NCI-H146 treated with DMSO at 0.1 percent for 48 hours (cell line): ENCODE results near the gene CCNY.

Experiments
- DNase-seq: peaks from one replicate; lab custom pipeline; 2025; ENCODE audit not compliant: unreplicated experiment; lab: John Stamatoyannopoulos, UW

CCNY gene

DNA sequence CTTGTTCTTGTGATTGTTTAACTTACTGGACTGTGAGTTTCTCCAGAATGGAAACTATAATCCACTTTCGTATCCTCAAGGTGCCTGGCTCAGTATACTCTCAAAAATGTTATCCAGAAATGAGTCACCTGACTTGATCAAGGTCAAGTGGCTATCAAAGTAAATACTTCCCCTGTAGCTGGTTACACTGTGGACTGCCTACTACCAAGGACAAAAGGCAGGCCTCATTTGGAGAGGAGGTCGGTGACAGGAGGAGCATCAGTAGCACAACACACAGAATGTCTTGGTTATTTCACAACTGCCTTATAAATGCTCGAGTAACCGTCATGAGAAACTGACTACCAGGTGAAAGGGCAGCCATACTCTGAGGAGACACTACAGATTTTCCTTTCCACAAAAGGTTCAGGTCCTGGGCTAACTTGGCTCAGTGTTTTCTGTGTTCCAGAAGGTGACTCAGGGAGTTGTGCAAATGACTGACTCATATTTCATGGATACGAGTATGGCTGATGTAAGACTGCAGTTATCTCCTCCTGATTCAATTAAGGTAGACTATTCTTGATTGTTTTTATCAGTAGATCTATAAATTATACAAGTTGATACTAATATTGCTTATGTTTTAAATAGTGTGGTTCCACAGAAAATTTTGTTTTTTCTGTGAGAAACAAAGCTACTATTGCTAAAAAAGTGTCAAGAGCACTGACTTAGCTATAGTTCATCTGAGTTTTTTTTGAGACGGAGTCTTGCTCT is 4.2 kb upstream of the CCNY start:
- no peak for DNase-seq

DNA sequence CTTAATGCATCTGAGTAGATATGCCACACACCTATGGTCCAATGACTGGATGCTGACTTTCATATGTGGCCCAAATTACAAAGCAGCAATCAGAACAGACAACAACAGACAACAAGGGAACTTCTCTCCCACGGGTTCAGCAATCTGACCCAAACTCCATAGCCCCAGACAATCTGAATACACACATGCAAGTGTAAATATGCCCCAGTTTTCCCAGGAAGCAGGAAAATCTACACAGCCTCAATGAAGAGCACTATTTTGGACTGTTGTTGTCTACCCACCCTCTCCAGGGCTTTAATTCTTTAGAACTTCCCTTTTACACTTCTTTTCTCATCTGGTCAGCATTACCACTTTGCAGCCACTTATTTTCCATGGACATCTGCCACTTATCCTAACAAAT is 2.0 kb upstream of the CCNY start:
- DNase-seq, result no peak

DNA sequence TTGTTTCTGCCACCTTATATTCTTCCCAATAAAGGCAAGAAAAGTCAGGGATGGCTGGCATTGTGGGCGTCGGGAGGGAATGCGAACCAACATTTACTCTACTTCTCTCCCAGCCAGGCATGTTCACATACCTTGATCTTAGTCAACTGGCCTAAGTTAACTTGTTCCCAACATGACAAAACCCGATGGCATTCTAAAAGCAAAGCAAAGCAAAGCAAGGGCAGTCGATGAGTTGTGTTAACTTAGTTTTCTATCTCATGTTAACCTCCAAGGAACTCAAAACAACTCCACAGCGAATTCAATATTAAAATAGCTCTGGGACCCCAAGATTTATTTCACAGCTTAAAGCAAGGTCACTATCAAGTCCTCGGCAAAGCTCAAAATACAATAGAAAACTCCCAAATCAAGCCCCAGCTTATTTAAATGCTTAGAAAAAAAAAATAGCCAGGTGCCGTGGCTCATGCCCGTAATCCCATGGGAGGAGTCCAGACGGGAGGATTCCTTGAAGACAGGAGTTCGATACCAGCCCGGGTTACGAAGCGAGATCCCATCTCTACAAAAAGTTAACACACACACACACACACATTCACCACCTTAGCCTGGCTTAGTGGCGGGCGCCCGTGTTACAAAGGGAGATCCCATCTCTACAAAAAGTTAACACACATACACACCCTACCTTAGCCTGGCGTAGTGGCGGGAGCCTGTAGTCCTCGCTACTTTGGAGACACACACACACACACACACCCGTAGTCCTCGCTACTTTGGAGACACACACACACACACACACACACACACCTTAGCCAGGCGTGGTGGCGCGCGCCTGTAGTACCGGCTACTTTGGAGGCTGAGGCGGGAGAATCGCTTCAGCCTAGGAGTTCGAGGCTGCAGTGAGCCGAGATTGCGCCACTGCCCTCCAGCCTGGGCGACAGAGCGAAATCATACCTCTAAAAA is 901 bp upstream of the CCNY start:
- DNase-seq, result no peak

DNA sequence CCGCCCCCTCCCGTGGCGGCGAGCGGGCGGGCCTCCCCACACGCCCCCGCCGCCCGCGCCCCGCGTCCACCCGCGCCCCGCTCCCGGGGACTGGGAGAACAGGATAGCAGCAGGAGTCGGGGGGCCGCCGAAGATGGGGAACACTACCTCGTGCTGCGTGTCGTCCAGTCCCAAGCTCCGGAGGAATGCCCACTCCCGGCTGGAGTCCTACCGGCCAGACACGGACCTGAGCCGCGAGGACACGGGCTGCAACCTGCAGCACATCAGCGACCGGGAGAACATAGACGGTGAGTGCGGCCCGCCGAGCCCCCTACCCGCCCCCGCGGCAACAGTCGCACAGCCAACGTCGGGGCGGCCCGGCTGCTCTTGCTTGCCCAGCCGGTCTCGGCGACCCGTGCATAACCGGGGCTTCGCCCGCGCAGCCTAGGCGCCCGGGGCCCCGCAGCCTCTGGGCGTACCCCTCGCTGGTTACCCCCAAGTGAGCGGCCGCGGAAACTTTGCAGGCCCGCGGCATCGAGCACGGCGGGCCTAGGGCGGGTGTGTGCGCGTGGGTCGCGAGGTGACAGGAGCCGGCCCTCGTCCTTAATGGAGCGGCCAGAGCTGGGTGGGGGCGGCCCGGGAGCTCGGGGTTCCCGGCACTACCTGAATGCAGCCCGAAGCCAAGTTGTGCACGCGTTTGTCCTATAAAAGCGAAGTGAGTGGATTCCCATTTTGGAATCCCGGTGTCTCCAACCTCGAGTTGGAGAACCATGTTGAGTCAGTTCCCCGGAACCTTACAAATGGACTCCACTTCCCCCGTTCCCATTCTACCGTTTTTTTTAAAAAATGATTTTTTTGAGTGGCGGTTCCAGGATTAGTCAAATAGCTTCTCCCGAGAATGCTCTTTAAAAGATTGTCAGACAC is 863 bp downstream of the CCNY start:
- peak; percentile 10 for DNase-seq

DNA sequence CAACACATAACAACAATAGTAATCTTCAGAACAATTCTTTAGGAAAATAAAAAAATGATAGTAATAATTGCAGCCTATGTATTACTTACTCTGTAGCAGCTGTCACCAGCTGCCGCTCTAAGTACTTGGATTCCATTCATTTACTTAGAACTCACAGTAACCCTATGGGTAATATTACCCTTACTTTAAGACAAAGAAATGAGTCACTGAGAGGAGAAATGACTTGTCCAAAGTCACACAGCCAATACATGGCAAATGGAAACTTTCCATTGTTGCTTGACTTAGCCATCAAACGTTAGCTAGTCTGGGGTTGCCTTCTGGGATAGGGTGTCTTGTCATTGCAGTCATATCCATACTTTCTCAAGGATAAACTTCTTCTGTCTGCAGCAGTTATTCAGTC is 3.6 kb downstream of the CCNY start:
- DNase-seq, result no peak

DNA sequence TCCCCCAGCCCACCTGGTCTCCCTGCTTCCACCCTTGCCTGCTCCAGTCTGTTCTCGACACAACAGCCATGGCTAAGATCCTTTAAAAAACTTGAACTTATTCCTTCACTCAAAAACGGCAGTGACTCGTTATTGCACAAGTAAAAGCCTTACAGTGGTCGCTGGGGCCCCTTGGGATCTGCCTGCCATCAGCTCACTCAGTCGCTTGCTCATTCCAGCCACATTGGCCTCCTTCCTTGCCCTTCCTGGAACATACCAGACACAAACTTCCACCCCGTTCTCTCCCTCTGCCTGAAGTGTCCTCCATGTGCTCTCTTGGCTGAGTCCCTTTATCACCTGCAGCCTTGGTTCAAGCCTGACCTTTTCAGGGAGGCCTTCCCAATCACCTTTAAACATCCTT is 4.7 kb downstream of the CCNY start:
- no peak for DNase-seq

DNA sequence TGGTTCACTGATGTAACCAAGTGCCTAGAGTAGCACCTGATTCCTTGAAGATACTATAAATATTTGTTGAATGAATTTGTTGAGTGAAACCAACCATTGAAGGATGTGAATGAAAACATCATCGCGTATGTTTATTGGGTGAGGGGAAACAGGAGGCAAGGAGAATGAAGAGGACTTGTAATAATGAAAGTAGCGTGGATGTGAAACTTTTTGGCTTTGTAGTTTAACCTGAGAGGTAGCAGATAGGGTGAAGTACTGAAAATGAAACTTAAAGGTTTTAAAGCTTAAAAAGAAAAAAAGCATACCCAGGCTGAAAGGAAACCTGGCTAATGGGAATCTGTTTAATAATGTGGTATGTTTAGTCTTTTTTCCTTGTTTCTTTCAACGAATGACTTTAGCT is 5.2 kb downstream of the CCNY start:
- no peak for DNase-seq

DNA sequence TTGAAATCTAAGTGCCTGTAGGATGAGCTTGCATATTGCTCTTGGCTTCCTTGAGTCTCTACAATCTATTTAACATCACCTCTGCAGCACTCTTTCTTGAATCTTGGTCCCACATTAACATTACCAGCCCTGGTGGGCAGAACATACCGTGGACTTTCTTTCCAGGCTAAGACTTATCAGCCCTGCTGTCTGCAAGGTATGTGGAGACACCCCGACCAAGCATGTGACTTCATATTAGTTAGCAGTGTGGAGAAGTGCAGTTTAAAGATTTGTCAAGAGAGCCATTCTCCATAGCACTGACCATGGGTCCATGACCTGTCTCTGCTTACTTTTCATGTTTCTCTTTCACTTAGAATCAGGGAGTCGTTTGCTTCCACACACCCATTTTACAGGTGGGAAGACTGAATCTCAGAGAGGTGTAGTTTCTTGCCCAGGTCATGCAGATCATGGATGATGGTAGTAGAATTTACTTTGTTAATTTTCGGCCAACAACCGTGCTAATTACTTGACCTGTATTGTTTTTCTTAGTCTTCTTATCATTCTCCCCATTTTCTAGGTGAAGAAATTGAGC is 6.0 kb downstream of the CCNY start:
- DNase-seq, result no peak

DNA sequence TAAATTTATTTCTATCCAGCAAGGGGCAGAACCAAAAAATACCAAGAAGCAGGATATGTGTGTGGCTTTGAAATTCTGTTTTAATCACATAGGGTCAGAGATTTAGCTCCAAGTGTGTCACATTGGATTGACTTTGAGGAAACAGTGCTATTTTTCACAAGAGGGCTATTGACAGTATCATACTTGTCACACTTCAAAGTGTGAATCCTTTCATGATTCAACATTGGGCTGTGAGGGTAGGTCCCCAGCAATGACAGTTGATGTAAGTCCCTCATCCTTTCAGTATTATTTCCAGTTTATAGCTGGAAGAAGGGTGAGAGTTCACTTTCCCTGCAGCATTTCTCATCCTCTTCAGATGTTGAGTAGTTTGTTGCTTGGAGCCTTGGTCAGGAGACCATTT is 7.4 kb downstream of the CCNY start:
- no peak for DNase-seq

DNA sequence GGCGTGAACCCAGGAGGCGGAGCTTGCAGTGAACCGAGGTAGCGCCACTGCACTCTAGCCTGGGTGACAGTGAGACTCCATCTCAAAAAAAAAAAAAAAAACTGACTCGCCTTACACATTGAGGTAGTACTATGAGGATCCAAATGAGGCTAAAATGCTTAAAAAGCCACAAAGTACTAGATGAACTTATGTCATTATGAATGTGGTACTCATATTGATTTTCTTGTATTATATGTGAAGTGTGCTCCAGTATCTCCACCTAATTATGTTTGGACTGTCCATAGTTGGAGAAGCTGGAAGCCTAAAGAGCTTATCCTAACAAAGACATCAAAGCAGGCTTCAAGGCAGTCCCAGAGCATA is 9.1 kb downstream of the CCNY start:
- no peak for DNase-seq

DNA sequence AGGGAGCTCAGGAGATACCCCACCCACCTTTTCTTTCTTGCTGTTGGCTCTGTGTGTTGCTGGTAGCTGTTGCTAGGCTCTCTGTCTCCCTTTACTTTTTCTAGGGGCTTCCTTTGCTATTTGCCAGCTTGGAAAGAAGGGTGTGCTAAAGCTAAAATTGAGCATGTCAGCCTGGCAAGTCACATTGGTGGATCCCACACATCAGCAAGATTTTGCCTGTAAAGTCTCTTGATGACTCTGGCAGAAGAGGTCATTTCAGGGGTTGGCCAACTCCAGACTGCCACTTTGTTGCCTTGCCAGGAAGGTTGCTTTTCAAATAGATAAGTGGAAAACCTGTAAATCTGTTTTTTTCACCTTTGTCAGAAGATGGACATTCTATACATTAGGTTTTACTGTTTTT is 9.9 kb downstream of the CCNY start:
- no peak for DNase-seq

DNA sequence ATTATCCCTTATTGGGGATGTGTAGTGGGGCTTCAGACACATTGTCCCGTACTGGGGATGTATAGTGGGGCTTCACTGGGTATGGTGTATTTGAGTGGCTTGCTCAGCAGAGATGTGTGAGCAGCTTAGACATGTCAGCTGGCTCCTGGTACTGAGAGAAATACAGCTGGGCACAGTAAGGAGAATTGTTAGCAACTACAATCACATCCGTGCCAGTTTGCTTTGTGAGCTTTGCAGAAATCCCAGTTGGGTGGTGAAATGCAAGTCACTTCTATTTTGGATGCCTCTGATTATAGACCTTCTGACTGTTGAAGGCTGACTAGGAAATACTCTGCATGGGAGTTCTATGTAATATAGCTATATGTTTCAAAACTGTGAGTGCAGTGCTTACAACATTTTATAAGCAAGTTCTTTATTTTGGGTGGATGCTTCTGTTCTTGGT is 10.8 kb downstream of the CCNY start:
- DNase-seq, result no peak

DNA sequence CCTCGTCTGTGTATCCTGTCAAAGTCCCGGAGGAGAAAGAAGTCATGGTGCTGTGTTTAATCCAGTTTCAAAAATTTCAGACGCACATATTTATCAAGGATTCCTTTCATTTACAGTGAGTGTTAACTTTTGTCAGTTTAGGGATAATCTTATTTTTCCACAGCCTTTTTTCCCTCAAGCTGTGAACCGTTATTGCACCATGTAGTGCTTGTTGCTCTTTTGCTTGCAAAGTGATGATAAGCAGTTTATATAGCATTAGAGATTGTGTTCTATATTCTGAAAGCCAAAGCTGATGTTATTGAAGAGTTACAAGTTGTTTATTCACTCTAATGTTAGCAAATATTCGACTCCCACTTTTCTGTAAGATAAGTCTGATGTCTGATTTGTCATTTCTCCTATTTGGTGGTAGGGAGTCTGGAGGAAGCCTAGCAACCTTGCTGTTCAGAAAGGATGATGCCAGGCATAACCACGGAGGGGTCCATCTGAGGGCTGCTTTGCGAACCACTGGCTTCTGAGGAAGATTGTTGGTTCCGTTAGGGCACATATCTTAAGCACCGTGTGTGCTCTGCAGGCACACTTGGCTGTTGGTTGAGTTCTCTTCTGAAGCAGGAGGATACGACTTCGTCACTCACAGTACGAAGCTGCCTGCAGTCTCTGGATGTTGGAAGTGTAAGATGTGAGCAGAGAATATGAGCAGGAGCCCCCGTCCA is 11.7 kb downstream of the CCNY start:
- DNase-seq, result no peak

DNA sequence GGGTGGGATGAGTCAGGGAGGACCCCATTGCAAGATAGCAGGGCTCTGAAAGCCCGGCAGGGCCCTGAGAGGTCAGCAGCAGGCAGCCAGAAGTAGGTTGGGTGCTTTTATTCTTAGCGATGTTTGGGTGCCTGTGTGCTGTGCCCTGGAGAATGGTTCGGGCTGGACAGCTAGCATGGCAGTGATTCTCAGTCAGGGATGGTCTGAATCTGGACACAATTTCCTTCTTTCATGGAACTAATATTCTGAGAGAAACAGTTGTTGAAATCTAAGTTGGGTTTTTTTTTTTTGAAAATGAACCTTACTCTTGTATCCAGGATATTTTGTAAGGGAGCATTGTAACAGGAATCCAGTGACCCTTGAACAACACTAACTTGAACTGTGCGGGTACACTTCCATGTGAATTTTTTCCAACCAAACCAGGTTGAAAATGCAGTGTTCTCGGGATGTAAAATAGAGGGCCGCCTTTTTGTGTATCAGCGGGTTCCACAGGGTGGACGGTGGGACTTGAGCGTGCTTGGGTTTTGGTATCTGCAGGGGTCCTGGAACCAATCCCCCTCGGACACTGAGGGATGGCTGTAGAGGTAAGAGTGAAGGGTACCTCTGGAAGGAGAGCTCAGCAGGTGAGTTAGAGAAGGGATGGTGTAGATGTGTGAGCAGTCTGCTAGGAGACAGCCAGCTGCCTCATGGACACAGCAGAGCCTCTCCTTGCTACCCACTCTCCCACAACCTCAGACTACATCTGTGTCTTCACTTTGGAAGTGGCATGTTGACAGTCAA is 12.5 kb downstream of the CCNY start:
- no peak for DNase-seq

DNA sequence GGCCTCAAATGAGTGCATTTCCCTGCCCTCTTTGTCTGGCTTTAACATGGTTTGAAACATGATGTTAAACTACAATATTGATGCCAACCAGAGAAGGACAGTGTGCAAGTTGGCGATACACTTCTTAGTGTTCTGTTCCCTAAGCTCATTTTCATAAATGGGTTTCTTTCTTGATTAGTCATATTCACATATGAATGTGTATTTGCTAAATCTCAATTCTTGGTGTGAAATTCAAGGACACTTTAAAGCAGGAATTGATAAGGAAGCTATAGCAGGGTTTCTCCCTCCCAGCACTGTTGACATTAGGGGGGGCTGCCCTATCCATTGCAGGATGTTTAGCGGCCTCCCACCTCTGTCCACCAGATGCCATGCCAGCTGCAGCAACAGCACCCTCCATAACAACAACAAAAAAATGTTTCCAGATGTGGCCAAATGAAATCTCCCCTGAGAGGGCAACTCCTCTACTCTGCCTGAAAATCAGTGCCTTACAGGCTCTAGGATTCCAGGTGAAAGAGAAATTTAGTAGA is 13.1 kb downstream of the CCNY start:
- DNase-seq, result no peak

DNA sequence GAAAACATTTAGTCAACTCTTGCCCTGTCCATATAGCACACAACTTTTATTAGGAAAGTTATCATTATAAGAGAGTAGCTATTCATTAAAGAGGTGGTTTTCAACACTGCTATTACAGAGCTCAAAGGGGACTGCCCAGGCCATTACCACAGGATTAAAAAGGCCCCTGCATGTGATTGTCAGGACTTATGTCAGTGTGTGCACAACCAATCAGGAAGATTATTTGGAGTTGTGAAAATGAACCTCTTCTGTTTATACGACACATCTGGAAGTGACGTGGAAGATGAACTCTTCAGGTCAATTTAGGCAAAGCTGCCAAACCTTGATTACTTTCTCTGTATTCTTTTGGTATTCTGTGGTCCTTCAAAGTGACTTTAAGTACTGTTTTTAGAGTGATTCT is 14.7 kb downstream of the CCNY start:
- DNase-seq, result no peak

DNA sequence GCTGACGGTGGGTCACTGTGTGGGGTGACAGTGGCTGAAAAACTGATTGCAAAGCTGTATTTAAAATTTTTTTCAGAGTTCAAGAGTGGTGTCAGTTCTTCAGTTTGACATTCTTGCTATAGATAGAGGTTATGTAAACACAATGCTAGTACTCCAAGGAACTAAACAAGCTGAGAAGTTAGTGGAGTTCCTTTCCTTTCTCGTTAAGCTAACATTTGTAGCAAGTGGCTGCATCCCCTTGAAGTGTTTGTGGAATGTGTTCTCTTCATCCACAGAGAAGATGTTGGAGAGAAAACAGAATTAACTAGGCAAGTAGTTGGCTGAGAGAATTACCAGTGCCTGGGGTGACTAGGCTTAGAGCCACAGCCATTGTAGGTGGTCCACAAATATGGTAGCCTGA is 15.8 kb downstream of the CCNY start:
- no peak for DNase-seq

DNA sequence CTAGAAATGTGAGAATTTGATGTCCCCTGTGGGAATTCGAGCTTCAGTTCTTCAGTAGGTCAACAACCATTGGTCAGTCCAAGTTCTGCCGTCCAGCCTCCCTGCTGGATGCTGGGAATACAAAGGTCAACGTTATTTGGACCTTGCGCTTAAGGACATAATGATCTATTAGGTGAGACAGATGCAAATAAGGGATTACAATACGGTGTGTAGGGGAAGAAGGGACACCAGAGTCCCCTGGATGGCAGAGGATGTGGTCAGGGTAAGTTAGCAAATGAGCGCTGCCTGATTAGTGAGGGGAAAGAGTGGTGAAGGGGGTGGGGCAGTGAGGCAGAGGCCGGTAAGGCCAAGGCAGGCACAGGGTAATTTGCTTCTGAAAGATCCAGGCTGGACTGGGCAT is 16.2 kb downstream of the CCNY start:
- DNase-seq, result no peak

DNA sequence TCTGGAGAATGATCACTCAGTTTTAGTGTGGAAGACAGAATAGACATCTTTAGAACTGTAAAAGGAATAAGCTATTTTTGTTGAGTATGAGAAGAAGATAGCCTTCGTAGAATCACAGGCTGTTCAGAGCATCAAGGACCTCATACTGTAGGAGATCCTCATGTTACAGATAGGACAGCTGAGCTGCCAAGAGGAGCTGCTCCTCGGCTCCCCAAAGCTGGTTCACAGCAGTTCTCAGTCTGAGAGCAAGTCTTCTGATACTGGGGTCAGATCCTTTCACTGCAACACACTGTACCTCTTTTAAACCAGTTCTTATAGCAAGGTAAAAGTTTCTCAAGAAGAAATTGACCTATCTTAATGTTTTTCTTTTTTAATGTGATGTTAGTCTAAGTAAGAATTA is 17.1 kb downstream of the CCNY start:
- no peak for DNase-seq
